ENCODE data around the gene PHF21A. TPM values are rescaled to one million over a fixed set of nuclear protein-coding genes. Genes with fewer than 3 reads are reported as not detected.

Gene PHF21A
- total RNA-seq (2022; extraction: Qiagen RNA extraction), result 9.0 to 10.6 TPM (median 9.9 TPM) in 5 replicates

DNA sequence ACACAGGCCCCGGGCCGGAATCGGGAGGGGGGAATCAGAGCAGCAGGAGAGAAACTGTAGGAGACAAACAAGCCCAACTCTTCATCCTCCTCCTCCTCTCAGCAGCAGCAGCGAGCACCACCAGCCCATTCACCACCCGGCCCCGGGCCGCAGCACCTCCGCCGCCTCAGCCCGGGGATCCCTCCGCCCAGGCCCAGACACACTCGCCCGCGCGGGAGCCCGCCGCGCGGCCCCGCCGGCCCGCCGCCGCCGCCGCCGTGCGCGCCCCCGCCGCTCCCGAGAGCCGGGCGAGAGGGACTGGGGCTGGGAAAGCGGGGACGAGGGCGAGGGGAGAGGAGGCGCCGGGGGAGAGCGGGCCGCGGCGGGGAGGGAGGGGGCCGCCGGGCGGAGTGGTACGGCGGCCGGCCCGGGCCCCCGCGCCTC lies at the start of gene PHF21A:
TSS of gene PHF21A (minus strand) at position 154 of the 423 bp plus-strand sequence. CDS start 37,235 bp downstream, outside the sequence.

DNA sequence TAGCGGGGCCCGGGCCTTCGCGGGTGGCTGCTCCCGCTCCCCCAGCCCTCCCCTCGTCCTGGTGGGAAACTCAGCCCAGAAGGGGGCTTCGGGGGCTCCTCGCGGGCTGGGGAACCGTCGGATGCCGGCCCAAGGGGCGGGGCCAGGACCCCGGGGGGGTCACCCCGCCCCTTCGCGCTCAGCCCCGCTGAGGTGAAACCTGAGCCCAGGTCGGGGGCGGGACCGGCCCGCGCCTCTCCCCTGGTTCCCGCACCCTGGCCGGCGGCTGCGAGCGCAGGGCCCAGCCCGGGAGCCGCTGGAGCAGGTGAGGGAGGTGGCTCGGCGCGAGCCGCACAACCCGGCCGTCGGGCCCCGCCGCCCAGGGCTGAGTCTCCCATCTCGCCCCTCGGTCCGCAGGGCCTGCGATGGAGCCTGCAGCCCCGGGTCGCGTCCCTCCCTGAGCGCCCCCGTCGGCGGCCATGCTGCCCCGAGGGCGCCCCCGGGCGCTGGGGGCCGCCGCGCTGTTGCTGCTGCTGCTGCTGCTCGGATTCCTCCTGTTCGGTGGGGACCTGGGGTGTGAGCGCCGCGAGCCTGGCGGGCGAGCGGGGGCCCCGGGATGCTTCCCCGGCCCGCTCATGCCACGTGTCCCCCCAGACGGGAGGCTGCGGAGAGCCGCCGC lies 198.7 kb downstream of the PHF21A start, which contains the start of gene LARGE2:
TSS of gene LARGE2 (plus strand) at position 232 of the 658 bp plus-strand sequence. CDS start at position 459, 227 bp downstream.

DNA sequence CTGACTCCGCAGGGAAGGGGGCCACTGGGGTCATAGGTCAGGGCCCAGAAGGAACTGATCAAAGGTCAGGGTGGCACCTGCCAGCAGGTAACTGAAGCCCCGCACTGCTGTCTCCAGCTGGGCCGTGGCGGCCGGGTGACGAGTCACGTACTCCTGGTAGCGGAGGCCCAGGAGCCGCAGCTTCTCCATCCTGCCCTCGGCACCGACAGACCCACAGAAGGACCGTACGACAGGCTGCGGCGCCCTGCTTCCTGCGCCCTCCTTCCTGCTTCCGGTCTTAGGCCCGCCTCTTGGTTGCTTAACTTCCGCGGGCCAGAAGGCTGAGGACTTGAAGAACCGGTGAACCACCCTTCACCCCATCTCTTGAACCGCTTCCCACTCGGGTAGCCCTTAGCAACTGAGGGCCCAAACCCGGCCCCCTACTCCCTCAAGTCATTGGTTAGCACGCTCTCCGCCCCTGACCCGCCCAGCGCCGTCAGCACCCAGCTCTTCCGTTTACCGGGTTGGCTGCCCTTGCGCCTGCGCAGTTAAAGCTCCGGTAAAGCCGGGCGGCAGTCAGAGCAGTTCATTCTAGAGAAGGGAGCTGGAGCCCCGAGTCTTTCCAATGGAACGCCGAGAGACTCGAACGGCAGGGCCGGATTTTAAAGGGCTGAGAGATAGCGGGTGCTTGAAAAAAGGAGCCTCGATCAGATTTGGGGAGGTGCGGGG lies 203.5 kb downstream of the PHF21A start, which contains the start of gene PEX16:
TSS of gene PEX16 (minus strand) at position 255 of the 708 bp plus-strand sequence. CDS start at position 189, 66 bp downstream.

DNA sequence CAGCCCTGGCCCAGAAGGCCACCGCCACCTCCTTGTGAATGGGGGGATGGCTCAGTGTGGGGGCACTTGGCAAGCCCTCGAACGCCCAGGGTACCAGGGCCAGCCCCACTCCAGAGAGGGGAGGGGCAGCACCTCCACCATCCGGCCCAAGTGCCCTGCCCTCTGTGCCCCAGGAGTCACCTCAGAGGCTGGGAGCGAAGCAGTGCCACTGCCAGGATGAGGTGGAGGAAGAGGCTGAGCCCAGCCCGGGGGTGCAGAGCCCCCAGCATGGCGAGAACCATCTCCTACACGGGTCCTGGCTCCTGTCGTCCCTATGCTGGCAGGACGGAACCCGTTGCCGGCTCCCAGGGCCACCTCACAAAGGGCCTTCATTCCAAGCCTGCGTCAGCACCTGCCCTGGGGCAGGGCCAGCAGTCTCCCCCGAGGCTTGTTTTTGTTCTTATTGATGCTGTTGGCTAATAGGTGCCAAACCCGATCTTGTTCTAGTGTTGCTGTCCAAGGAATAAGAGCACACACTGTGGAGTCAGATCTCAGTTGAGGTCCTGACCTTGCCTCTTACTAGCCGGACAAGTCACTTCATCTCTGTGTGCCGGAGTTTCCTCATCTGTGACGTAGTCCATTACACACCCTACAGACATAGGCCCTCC lies 214.2 kb downstream of the PHF21A start, which contains the start of gene FREY1:
TSS of gene FREY1 (minus strand) at position 307 of the 647 bp plus-strand sequence. CDS start at position 281, 26 bp downstream.

DNA sequence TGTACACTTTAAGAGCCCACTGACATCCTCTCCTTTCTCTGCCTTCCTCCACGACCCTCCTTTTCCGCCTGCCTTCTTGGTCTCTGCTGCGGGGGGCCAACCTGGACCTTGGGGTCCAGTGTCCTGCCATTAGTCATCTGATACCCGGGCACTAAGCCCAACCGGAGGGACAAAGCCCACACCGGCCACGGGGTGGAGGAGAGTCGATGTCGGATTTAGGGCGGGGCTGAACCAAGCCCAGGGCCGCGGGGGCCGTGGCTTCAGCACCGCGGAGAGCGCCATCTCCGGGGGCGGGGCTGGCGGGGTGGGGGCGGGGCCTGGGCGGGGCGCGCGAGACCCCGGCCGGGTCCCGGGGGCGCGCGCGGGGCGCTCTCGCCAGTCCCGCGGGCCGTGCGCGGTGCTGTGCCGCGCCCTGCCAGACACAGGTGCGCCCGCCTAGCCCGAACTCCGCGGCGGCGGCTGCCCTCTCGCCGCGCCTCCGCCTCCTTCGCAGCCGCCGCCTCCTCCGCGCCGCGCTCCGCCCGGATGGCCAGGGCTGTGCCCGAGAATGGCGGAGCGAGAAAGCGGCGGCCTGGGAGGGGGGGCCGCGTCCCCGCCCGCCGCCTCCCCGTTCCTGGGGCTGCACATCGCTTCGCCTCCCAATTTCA lies 235.9 kb downstream of the PHF21A start, which contains the start of gene MAPK8IP1:
TSS of gene MAPK8IP1 (plus strand) at position 378 of the 647 bp plus-strand sequence. CDS start at position 548, 170 bp downstream.

Other genes starting within 250 kb of the PHF21A start
- 5.4 to 6.3 TPM (median 6.0 TPM) in 5 replicates for gene MAPK8IP1, start 235.8 kb downstream of the PHF21A start, total RNA-seq (2022; extraction: Qiagen RNA extraction)
- 0.29 to 0.59 TPM (median 0.32 TPM) in 5 replicates for gene FREY1, start 214.2 kb downstream of the PHF21A start, total RNA-seq (2022; extraction: Qiagen RNA extraction)
- 16.0 to 20.4 TPM (median 18.7 TPM) in 5 replicates for gene PEX16, start 203.6 kb downstream of the PHF21A start, total RNA-seq (2022; extraction: Qiagen RNA extraction)
- 1.9 to 3.5 TPM (median 2.3 TPM) in 5 replicates for gene LARGE2, start 198.8 kb downstream of the PHF21A start, total RNA-seq (2022; extraction: Qiagen RNA extraction)
- gene CREB3L1, start 156.2 kb upstream of the PHF21A start, total RNA-seq (2022; extraction: Qiagen RNA extraction), result 3.7 to 5.3 TPM (median 4.5 TPM) in 5 replicates
- 43.3 to 50.5 TPM (median 47.1 TPM) in 5 replicates for gene DGKZ, start 226.0 kb upstream of the PHF21A start, total RNA-seq (2022; extraction: Qiagen RNA extraction)